NOMO-1 (cell line): ENCODE measurements around the gene CYP24A1.

ENCODE experiments used
- DNase-seq, 2 experiments: peaks; one replicate each; lab custom pipeline; 2025; ENCODE audit not compliant: unreplicated experiment in 2 of 2; lab: John Stamatoyannopoulos, UW

CYP24A1 gene

GRCh38 chr20:54204063-54204462, 30.3 kb upstream of the CYP24A1 start:
- no peak for DNase-seq

GRCh38 chr20:54203281-54203680, 29.5 kb upstream of the CYP24A1 start:
- peak in 1 of 2 experiments; percentile 53 for DNase-seq

GRCh38 chr20:54201268-54201846, 27.6 kb upstream of the CYP24A1 start:
- DNase-seq: no peak

GRCh38 chr20:54200487-54201267, 26.9 kb upstream of the CYP24A1 start:
- DNase-seq: no peak

- DNase-seq: peak; percentile 57 to 69
Measured at GRCh38 chr20:54199721-54200176, 26.0 kb upstream of the CYP24A1 start.

- no peak for DNase-seq
Measured at GRCh38 chr20:54199283-54199682, 25.5 kb upstream of the CYP24A1 start.

GRCh38 chr20:54197621-54198604, 24.1 kb upstream of the CYP24A1 start:
- peak; percentile 33 to 42 for DNase-seq

- peak in 1 of 2 experiments; percentile 28 for DNase-seq
Measured at GRCh38 chr20:54195483-54196472, 22.0 kb upstream of the CYP24A1 start.

GRCh38 chr20:54194724-54195438, 21.1 kb upstream of the CYP24A1 start:
- DNase-seq: no peak

GRCh38 chr20:54193817-54194216, 20.0 kb upstream of the CYP24A1 start:
- DNase-seq: no peak

GRCh38 chr20:54190217-54190616, 16.4 kb upstream of the CYP24A1 start:
- no peak for DNase-seq

- DNase-seq: no peak
Measured at GRCh38 chr20:54189630-54190029, 15.8 kb upstream of the CYP24A1 start.

GRCh38 chr20:54188132-54188849, 14.5 kb upstream of the CYP24A1 start:
- DNase-seq: no peak

GRCh38 chr20:54184904-54185626, 11.3 kb upstream of the CYP24A1 start:
- no peak for DNase-seq

- DNase-seq: no peak
Measured at GRCh38 chr20:54184071-54184470, 10.3 kb upstream of the CYP24A1 start.

- no peak for DNase-seq
Measured at GRCh38 chr20:54180931-54181330, 7.1 kb upstream of the CYP24A1 start.

GRCh38 chr20:54179946-54180345, 6.2 kb upstream of the CYP24A1 start:
- DNase-seq: no peak

- no peak for DNase-seq
Measured at GRCh38 chr20:54178256-54178655, 4.5 kb upstream of the CYP24A1 start.
